Mammary microvascular endothelial cell (primary cell): Measurements from ENCODE around the gene SCML2. TPM values are rescaled to one million over a fixed set of nuclear protein-coding genes. Genes with fewer than 3 reads are reported as not detected.

ENCODE experiments used
- total RNA-seq: library from RNA; depleted of rRNA; stranded (reverse); fragments of >200 nt; gene quantifications from 2 replicates; pipeline ENCODE4 v1.2.3, GENCODE V29; 2015

The SCML2 gene
- 1.1 and 1.6 TPM in 2 replicates for total RNA-seq

DNA sequence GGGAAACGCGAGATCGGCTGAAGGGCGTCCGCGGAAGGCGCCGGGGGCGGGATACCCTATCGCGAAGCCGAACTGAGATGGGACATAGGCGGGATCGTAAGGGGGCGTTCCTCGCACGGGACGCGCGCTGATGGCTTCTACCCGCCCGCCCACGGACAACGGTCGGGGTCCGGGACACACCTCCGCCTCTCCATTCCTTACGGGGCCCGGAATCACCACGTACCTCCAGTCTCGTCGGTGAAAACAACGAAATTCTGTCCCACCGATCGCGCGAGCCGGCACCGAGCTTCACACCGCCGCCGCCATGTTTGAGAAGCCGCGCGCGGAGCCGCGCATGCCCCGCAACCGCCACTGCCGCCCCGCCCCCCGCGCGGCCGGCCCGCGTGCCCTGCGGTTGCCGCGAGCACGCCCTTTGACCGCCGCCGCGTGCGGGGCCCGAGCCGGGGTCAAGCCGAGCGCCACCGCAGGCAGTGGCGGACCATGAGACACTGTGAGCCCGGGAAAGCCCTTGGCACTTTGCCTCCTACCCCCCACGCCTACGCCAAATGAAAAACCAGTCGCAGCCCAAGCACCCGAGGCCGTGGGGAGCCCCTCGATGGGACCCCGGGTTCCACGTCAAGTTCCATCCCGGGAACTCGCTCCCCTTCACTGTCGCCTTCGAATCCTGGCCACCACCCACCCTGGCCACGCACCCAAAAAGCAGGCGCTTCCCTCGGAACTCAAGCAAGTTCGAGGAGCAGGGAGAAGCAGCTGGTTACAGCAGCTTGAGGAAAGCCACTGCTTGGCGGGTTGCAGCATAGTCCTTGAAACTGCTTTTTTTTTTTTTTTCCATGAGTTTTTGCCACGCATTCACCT is at the start of gene SCML2:
TSS of gene SCML2 (minus strand) at position 320 of the 855 bp plus-strand sequence. CDS start 20,617 bp downstream, outside the sequence.

DNA sequence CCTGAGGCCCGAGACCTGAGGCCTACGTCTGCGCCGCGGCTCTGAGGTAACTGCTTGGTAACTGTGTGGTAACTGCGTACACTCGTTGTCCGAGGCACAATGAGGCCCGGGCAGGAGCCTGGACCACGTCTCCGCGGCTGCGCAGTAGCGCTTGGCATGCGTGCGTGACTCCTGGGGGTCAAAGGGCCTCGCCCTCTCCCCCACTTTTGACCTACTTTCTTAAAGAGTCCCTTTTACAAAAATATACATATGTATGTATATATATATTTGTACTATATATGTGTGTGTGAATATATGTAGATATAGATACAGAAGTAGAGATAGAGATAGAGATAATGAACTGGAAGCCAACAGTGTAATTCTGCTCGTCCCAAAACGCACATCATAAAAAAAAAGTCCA is 133.7 kb downstream of the SCML2 start, which contains the start of gene BEND2:
TSS of gene BEND2 (minus strand) at position 101 of the 400 bp plus-strand sequence. CDS start 136 bp downstream, outside the sequence.

Other genes with a start within 250 kb of the SCML2 start
- gene BEND2, start 133.8 kb downstream of the SCML2 start, total RNA-seq, result not detected in 2 replicates
- 1.5 and 1.9 TPM in 2 replicates for gene CDKL5, start 70.9 kb upstream of the SCML2 start, total RNA-seq